HG03342 (cell line): ENCODE results near the gene SLC6A6.
"Not testable (repeated sequence)": the region's sequence is repeated elsewhere in the genome, so short reads cannot be mapped to it uniquely, and the experiment has no call there.

Experiments used
- ATAC-seq: cut with Tn5 transposase; IDR thresholded peaks from one replicate; pipeline ENCODE4 v1.9.1; 2021; ENCODE audit warnings: mild to moderate bottlenecking, moderate library complexity; ENCODE audit not compliant: unreplicated experiment

The SLC6A6 gene

GRCh38 chr3:14434126-14434497 is 31.7 kb downstream of the SLC6A6 start:
- no peak for ATAC-seq

DNA sequence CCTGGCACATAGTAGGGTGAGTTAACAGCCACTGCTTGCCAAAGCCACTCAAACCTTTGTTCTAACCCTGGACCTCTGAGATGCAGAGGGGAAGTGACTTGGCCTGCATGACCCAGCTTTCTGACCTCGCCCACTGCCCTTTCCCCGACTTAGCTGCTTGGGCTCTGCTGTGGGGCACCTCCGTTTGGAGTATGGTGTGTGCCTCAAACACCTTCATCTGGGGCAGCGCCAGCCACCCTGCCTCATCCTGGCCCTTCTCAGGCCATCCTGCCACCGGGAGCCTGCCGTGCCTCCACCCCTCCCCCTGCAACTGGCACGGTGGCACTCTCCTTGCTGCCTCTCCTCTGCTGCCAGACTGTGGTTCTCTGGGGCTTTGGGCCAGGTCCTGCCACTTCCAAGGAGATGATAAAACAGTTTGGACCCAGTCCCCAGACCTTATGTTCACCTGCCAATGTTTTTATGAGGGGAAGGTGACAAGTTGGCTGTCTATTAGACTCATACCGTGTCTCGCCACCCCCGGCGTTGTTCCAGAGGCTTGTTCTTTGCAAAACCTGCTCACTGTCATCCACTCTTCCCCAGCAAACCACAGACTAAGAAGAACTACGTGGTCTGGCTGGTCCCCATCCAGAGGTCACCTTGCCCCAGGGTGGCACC is 32.2 kb downstream of the SLC6A6 start:
- no peak for ATAC-seq

DNA sequence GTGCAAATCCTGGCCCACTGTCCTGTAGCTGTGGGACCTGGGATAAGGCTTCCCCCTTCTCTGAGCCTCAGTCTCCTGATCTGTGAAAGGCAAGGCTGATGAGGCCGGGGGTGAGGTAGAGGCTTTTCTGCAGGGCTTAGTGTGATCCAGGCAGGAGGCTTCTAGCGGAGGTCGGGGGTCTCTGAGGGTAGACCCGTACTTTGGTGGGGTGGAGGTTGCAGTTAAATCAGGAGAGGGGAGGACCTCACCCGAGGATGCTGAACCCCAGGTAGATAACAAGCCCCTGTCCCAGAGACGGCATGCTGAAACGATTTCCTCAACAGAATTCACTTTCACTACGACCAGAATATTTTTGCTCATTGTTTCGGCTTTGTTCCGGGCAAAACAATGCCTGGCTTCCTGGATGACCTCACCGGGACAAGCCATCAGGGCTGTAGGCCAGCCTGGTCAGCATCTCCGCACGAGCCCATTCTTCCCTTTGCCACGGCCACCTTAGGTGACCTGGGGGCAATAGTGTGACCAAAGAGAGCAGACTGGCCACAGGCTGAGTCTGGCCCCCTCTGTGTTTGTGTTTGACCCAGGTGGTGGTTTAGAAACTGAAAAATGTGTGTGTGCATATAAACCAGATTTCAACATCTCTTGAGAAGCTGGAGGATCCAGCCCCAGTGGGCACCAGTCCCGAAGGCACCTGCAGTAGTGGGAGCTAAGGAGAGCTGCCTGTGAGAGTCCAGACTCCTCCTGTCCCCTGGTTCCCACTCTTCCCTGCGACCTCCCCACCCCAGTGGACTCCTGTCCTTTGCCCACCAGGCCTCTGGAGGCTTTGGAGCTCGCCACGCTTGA is 33.0 kb downstream of the SLC6A6 start:
- ATAC-seq = no peak

GRCh38 chr3:14436954-14437281 is 34.5 kb downstream of the SLC6A6 start:
- ATAC-seq = no peak

GRCh38 chr3:14437705-14438104 is 35.3 kb downstream of the SLC6A6 start:
- ATAC-seq = not testable (repeated sequence)

DNA sequence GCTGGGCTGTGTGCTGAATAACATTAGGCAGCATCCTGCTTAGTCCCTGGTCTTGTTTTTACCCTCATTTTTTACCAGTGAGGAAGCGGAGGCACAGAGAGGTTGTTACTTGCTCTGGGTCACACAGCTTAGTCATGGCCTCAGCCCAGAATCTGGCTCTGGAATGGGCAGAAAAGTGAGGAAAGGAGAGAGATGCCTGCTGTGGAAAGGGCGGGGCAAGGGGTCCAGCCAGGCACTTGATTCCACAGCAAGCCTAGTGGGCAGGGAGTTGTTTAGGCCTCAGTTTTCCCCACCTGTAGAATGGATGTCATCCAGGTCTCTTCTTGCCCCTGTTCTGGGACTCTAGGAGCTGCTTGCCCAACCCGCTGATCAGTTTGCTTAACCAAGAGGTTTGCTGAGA is 35.9 kb downstream of the SLC6A6 start:
- no peak for ATAC-seq

- ATAC-seq = no peak
Observed at GRCh38 chr3:14438929-14439328, 36.5 kb downstream of the SLC6A6 start.

- ATAC-seq = no peak
Observed at GRCh38 chr3:14439501-14440167, 37.2 kb downstream of the SLC6A6 start.

DNA sequence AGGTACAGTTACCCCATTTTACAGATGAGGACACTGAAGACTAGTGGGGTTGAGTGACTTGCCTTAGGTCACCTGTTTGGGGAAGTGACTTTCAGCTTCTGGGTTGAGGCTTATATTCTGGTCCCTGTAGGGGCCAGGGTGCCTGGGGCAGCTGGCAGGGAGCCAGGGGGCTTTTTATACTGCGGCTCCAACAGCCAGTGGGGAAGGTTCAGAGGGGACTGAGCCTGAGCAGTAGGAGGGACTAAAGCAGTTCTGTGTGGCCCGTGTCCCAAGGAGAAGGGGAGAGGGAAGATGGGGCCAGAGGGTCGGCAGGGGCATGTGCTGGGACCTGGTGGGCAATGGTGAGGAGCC is 37.7 kb downstream of the SLC6A6 start:
- ATAC-seq = no peak

GRCh38 chr3:14440531-14441239 is 38.3 kb downstream of the SLC6A6 start:
- no peak for ATAC-seq

DNA sequence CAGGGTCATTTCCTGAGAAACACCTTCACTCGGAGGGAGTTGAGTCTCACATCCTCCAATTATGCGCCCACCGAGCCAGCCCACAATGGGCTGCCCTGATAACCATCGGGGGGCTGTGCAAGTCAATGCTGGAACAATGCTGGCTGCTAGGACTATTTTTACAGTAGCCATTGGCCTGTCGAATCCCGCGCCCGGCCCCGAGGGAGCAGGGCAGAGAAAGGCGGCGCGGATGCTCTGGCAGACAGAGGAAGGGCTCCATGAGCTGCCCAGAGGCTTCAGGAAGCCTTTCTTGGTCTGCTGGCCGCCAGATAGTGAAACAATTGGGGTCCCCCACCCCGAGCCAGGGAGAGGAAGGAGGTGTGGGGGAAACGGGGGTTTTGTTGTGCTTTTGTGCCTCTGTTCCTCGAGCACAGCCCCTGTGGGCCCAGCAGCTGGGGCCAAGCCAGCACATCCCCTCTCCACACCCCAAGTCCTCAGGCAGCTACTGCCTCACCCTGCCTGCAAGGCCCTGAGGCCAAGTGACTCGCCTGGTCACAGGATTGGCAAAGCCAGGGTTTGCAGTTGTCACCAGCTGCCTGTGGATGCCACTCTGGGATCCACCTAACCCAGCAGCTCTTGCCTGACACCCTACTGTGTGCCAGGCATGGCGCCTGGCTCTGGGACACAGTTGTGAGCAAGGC is 39.0 kb downstream of the SLC6A6 start:
- no peak for ATAC-seq

DNA sequence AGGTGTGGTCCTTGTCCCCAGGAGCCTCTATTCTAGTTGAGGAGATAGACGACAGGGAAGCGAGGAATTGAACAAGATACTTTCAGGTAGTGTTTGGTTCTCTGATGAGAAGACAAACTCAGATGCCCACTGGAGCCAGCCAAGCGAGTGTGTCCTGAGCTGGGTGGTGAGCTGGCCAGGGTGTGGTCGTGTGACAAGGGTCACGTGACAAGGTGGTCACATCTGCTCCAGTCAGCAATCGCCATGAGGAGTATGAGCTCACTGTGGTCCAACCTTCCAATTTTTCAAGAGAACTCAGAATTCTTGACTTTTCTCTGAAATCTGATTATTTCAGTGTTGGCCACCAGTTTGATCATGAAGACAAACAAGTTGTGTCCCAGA is 39.5 kb downstream of the SLC6A6 start:
- no peak for ATAC-seq

DNA sequence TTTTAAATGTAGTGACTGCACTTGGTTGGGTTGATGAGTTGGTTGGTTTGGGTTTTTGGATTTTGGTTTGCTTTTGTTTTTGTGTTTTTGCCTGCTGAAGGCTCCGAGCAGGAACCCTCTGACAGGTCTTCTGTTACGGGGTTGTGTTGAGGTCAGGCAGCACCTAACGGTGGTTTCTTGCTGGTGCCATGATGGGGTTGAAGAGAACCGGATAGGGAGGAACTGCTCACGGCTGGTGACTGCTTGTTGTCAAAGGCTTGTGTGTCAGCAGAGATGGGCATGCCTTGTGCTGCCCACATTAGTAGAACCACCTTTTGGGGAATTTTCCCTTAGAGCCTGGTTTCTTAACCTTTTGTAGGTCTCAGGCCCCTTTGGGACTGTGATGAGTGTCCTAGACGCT is 42.0 kb downstream of the SLC6A6 start:
- ATAC-seq = no peak

- ATAC-seq = no peak
Observed at GRCh38 chr3:14445773-14446172, 43.4 kb downstream of the SLC6A6 start.

DNA sequence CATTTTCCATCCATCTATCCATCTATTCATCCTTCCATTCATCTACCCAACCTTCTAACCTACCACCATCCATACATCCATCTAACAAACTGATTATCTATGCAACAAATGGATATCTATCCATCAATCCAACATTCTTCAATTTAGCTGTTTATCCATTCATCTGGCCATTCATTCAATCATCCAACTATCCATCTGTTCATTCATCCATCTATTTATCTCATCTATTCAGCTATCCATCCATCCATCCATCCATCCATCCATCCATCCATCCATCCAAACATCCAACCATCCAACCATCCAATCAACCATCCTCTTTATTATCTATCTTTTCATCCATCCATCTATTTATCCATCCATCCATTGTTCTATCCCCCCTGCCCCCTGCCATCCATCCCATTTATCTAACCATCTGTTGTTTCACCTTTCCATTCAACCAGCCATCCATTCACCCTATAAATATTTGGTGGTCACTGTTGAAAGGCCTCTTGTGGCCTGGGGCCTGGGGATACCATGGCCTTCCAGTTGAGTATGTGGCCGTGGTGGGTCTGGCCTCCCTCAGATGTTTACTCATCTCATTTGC is 44.7 kb downstream of the SLC6A6 start:
- ATAC-seq = no peak

- ATAC-seq = no peak
Observed at GRCh38 chr3:14448063-14448462, 45.7 kb downstream of the SLC6A6 start.

- ATAC-seq = no peak
Observed at GRCh38 chr3:14448756-14449727, 46.6 kb downstream of the SLC6A6 start.

DNA sequence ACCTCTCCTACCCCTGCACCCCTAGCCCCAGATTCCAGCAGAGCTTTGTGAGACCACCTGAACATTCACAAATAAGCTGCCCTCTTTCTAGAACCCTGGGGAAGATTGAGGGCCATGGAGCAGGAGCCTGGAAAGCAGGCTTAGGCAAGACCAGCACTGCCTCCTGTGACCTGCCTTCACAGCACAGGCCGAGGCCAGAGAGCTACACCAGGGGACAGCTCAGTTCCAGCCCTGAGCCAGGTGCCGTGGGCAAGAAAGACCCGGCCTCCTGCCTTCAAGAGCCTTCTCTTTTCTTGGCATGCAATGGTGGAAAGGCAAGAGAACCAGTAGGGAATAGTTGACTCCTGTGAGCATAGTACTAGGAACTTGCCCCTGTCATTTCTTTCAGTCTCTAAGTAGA is 48.1 kb downstream of the SLC6A6 start:
- ATAC-seq = no peak

DNA sequence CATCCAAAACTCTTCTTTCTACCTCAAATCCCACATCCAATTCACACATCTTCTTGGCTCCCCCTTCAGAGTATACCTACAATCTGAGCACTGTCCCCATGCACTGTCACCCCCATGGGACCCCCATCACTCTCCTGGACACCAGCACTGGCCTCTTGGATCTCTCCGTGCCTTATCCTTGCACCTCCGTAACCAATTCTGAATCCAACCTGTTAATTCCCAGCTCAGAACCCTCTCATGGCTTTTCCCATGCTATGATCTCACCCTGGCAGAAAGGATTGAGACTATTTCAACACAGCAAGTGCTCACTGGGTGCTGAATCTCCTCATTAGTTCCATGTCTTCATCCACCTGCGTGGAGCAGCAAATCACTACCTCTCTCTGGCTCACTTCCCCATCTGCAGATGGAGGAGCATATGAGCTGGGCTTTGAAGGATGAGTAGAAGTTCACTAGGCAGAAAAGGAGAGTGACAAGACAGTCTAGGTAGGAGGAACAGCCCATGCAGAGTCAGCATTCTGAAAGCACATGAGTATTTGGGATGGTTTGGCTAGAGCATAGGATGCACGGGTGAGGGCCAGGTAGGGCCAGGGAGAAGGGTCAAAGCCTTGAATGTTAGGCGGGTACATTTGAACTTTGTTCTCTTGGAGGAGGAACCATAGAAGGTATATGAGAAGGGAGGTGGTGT is 48.7 kb downstream of the SLC6A6 start:
- ATAC-seq = no peak
